HG03097 (cell line): Measurements from ENCODE around the gene VAMP3.

Experiments used
- ATAC-seq: cut with Tn5 transposase; IDR thresholded peaks from one replicate; pipeline ENCODE4 v1.9.1; 2021; ENCODE audit not compliant: unreplicated experiment, low FRiP score

Gene VAMP3

GRCh38 chr1:7810395-7810794, 39.3 kb downstream of the VAMP3 start:
- ATAC-seq = no peak

GRCh38 chr1:7811476-7811875, 40.4 kb downstream of the VAMP3 start:
- ATAC-seq = no peak

- ATAC-seq = no peak
Observed at GRCh38 chr1:7813677-7814373, 42.7 kb downstream of the VAMP3 start.

- no peak for ATAC-seq
Observed at GRCh38 chr1:7821282-7821681, 50.2 kb downstream of the VAMP3 start.

GRCh38 chr1:7824701-7825100, 53.6 kb downstream of the VAMP3 start:
- ATAC-seq = no peak

GRCh38 chr1:7826363-7826762, 55.3 kb downstream of the VAMP3 start:
- no peak for ATAC-seq

- no peak for ATAC-seq
Observed at GRCh38 chr1:7827126-7827955, 56.2 kb downstream of the VAMP3 start.
